ENCODE data around the gene EPHB6. TPM values are rescaled to one million over a fixed set of nuclear protein-coding genes. Genes with fewer than 3 reads are reported as not detected.

The EPHB6 gene
- polyA plus RNA-seq, 1 donor from 2014 or later = 37.6 TPM

DNA sequence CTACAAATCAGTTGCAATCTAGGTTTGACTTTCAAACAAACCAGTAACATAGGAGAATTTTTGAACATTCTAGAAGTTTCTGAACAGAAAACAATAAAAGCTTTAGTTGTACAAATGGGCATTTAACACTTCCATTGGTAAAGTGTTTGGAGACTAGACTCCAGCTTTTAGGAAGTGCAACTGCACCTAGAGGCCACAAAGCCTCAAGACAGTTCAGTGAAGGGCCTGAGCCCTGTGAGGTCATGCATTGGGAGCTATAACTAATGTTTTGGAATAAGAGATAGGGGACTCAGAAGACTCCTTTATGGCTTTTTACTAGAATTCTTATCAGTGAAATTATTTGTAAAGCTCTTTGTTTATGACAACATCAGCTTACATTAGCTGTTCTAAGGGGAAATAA lies 3.0 kb upstream of the EPHB6 start:
- peaks cover 1% of the 10 kb centered on the region for H3K27me3 Mint-ChIP-seq
- peaks cover 11 to 23% (median 17%) of the 10 kb centered on the region in 3 donors for H3K4me1 Mint-ChIP-seq
- H3K4me3 Mint-ChIP-seq = peak overlapping the region in 1 of 4 donors; percentile 76
- no peaks in the 10 kb centered on the region for H3K9me3 Mint-ChIP-seq
- H3K36me3 Mint-ChIP-seq = peaks cover 3% of the 10 kb centered on the region
- H3K27ac Mint-ChIP-seq = peak overlapping the region in 1 of 3 donors; percentile 29

DNA sequence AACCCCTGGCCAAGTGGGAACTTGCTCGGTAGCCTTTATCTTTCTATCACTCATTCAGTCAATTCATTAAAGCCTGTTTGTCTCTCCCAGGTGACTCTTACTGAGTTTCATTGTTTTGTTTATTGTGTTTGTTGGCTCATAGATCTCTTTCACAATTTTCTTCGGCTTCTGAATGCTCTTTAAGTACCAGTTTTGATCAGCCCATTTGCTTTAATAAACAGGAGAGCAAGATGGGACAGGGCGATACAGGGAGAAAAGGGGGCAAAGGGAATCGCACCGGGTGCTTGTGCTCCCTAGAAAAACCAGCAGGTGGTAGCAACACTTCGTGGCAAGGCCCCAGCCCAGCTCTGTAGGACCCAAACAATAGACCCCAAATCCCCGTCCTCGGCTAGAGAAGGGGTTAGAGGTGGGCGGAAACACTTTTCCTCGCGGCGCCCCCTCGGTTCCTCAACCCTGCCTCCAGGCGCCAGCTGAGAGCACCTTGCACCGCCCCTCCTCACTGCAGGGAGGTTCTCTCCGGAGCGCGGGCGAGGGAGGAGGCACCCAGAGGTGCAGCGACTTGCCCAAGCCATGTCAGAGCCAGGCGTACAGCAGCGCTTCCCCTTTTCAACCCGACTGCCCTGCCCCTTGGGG lies 1.0 kb upstream of the EPHB6 start:
- peaks cover 11 to 26% (median 17%) of the 10 kb centered on the region in 3 donors for H3K4me1 Mint-ChIP-seq
- H3K36me3 Mint-ChIP-seq = peaks cover 3% of the 10 kb centered on the region
- H3K4me3 Mint-ChIP-seq = peak overlapping the region; percentile 91 to 100 (median 99)
- H3K27ac Mint-ChIP-seq = peak overlapping the region; percentile 74 to 97 (median 96)
- no peaks in the 10 kb centered on the region for H3K9me3 Mint-ChIP-seq
- H3K27me3 Mint-ChIP-seq = peaks cover 1% of the 10 kb centered on the region

DNA sequence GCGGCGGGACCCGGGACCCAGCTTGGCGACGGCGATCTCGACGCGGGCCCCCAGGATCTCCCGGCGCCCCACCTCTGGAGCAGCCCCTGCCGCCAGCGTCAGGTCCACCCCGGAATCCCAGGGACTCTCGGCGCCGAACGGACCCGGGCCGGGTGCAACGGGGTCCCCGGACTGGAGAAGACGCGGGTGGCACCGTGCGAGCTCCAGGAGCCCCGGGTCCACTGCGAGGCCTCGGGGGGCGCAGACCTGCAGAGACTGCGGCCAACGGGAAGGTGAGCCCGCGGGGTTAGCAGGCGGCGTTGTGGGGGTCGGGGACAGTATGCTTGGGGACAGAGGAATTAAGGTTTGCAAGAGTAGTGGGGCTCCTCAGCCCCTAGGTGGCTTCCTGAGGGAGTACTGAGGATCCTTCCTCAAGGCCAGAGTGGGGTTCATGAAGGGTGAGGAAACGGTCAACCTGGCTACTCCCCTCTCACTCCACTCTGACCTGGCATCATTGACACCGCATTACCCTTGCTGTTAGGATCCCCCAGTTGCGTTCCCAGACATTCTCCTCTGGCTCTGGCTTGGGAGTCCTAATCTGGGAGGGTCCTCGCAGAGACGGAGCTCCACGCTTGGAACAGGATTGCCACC lies 353 bp downstream of the EPHB6 start:
- H3K36me3 Mint-ChIP-seq = peaks cover 3% of the 10 kb centered on the region
- peaks cover 11 to 29% (median 17%) of the 10 kb centered on the region in 3 donors for H3K4me1 Mint-ChIP-seq
- H3K9me3 Mint-ChIP-seq = no peaks in the 10 kb centered on the region
- peak overlapping the region in 1 of 3 donors; percentile 59 for H3K27ac Mint-ChIP-seq
- H3K27me3 Mint-ChIP-seq = peaks cover 1% of the 10 kb centered on the region
- peak overlapping the region; percentile 72 to 95 (median 84) for H3K4me3 Mint-ChIP-seq

DNA sequence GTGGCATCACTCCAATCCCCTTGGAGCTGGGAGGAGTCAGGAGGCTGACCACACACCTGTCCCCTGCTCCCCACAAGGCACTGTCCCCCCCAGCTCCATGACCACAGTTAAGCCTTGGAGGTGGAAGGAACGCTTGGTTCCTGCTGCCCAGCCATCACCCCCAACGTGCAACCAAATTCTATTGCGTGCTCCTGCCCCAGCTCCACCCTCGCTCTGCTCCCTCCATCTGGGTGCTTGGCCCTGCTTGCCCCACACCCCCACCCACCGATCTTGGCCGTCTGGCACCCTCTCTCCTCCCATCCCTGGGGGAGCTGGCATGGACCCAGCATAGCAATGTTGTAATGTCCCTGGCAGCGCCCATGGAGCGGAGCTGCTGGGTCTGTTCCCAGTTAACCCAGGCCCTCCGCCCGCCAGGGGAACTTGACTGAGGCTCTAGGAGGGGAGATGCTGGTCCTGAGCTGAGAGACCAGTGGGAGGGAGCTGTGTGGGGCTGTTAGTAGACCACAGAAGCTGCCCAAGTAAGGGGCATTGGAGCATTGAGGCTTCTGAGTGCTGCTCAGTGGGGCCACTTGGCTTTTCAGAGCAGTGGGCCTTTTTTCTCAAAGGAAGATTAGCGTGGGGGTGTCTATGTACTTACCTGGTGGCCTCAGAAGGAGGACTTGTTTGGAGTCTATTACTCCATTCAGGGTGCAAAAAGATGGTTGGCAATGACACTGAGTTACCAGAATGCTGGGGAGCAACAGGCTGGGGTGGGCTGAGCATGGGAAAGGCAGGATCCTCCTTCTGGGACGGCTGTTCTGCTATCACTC lies 1.1 kb downstream of the EPHB6 start:
- peaks cover 11 to 29% (median 17%) of the 10 kb centered on the region in 3 donors for H3K4me1 Mint-ChIP-seq
- peak overlapping the region; percentile 72 to 95 (median 84) for H3K4me3 Mint-ChIP-seq
- peaks cover 1% of the 10 kb centered on the region for H3K27me3 Mint-ChIP-seq
- H3K27ac Mint-ChIP-seq = peak overlapping the region in 2 of 3 donors; percentile 23 to 76
- no peaks in the 10 kb centered on the region for H3K9me3 Mint-ChIP-seq
- H3K36me3 Mint-ChIP-seq = peaks cover 2% of the 10 kb centered on the region

DNA sequence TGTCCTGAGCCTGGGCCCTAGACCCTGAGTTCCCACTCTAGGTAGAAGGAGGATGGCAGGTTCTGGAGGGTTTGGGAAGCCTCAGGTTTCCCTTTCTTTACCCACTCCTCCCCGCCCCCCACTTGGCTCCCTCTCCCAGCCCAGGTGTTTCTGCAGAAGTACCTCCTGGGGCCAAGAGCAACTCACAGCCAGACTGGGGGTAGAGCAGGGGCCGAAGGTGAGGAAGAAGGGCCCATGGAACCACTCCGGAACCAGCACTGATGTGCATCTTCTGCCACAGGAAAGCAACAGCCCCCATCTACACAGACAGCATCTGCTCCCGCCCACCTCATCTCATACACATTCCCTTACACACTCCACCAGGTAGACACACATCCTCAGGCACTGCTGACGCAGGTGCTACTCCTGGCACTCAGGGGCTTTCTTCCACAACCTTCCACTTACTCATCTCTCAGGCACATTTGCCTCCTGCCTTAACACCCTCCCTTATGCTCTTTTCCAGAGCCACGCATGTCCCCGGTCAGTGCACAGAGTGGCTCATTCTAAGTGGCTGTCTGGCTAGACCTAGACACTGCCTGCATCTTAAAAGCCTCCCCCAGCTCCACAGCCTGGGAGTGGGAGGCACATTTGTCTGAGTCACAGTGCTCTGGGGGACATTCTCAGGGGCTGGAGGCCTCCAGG lies 1.8 kb downstream of the EPHB6 start:
- Mint-ChIP-seq H3K9me3 (no peaks in the 10 kb centered on the region), H3K36me3 (peaks cover 2% of the 10 kb centered on the region), H3K4me3 (peak overlapping the region in 3 of 4 donors; percentile 72 to 95 (median 85)), H3K27ac (peak overlapping the region in 1 of 3 donors; percentile 6), H3K27me3 (peaks cover 1% of the 10 kb centered on the region), H3K4me1 (peaks cover 11 to 26% (median 13%) of the 10 kb centered on the region in 3 donors)

DNA sequence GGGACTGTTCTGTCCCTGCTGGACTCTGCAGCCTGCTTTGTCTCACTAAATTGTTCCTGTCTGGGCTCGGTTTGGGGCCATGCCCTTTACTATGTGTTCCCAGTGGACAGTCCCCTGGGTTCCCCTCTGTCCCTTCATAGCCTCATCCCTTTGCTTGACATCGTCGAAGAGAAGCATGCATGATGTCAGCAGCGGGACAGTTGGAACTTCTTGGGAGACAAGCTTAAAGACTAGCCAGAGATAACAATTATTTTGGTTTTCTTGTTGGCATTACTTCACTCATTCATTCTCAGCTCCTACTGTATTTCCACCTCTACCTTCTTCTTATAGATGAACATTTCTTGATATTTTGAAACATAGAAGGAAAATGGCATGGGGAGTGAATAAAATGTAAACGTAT lies 2.7 kb downstream of the EPHB6 start:
- H3K36me3 Mint-ChIP-seq = peaks cover 7% of the 10 kb centered on the region
- no peaks in the 10 kb centered on the region for H3K9me3 Mint-ChIP-seq
- peak overlapping the region in 1 of 4 donors; percentile 72 for H3K4me3 Mint-ChIP-seq
- peaks cover 1% of the 10 kb centered on the region for H3K27me3 Mint-ChIP-seq
- no peak overlapping the region for H3K27ac Mint-ChIP-seq
- H3K4me1 Mint-ChIP-seq = peaks cover 11 to 23% (median 13%) of the 10 kb centered on the region in 3 donors

DNA sequence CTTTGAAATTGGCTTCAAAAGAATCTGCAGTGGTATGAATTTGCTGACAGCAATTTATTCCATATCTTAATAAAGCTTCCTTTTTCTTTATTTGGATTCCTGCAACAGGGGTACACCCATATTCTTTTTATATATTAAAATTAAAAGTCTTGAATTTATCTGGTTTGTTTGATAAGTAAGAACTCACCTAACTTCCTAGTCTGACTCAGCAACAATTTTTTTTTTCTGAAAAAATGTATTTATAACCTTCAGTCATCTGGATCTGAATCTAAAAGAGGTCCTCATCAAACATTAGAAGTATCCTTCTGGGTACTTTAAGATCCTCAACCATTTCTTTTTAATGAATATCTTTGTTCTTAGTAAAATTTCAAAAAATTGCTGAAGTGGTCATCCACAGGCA lies 4.5 kb downstream of the EPHB6 start:
- Mint-ChIP-seq H3K4me3 (no peak overlapping the region), H3K4me1 (peaks cover 6 to 16% (median 9%) of the 10 kb centered on the region in 3 donors), H3K27me3 (peaks cover 1% of the 10 kb centered on the region), H3K27ac (no peak overlapping the region), H3K36me3 (peaks cover 9% of the 10 kb centered on the region), H3K9me3 (no peaks in the 10 kb centered on the region)

DNA sequence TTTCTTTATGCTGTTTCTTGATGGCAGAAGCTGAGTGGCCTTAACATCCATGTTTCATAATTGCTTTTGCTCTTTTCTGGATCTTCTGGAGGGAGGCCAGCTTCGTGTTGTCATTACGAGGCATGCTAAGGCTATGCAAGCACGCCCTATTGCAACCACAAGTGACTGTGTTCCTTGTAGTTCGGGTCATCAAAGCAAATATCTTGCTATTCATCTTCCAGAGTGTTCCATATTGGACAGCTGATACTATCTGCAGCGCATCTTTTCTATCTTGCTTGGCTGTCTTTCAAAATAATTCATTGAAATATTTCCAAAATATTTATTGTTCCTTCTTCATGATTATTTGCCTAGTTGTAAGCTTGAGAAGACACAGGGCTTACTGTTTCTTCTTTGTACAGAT lies 5.0 kb downstream of the EPHB6 start:
- Mint-ChIP-seq H3K27me3 (peaks cover 1% of the 10 kb centered on the region), H3K4me3 (no peak overlapping the region), H3K27ac (no peak overlapping the region), H3K36me3 (peaks cover 9% of the 10 kb centered on the region), H3K9me3 (no peaks in the 10 kb centered on the region), H3K4me1 (peaks cover 6 to 16% (median 9%) of the 10 kb centered on the region in 3 donors)

DNA sequence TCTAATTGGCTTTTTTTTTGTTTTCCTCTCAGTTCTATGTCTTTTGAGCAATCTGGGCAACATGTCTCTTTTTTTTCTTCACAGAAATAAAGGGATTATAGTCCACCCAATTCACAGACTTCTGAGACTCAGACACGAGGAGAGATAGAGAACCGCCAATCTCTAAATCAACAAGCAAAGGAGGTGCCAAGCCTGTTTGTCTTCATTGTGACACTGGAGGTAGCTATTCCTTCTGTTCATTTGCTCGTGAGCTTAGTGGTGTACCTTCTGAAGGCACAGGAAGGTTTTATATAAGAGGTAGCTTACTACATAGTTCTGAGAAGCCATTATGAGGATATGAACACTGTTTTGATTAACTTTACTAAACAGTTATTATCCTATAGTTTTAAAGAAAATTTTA lies 6.1 kb downstream of the EPHB6 start:
- Mint-ChIP-seq H3K9me3 (no peaks in the 10 kb centered on the region), H3K4me3 (no peak overlapping the region), H3K4me1 (peaks cover 4 to 12% (median 6%) of the 10 kb centered on the region in 3 donors), H3K27ac (peak overlapping the region in 1 of 3 donors; percentile 9), H3K27me3 (peaks cover 1% of the 10 kb centered on the region), H3K36me3 (peaks cover 9% of the 10 kb centered on the region)

DNA sequence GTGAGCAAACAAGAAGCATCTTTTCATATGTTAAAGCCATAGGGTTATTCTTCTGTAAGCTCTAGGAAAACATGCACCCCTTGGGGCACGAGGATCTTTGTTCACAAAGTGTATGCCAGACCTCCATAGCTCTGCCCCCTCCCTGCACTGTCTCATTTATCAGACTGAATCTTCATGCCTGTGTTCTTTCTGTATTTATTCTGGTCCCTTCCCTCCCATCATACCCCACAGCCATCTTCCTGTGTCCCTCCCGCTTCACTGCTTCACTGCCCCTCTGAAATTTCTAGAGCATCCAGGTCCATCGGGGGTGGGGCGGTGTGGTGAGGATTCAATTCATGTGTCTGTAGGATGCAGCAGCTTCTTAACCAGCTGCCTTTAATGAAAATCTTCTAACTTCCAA lies 7.5 kb downstream of the EPHB6 start:
- Mint-ChIP-seq H3K27me3 (no peaks in the 10 kb centered on the region), H3K4me1 (peaks cover 0 to 5% (median 3%) of the 10 kb centered on the region in 3 donors), H3K27ac (no peak overlapping the region), H3K4me3 (no peak overlapping the region), H3K9me3 (no peaks in the 10 kb centered on the region), H3K36me3 (peaks cover 10% of the 10 kb centered on the region)

DNA sequence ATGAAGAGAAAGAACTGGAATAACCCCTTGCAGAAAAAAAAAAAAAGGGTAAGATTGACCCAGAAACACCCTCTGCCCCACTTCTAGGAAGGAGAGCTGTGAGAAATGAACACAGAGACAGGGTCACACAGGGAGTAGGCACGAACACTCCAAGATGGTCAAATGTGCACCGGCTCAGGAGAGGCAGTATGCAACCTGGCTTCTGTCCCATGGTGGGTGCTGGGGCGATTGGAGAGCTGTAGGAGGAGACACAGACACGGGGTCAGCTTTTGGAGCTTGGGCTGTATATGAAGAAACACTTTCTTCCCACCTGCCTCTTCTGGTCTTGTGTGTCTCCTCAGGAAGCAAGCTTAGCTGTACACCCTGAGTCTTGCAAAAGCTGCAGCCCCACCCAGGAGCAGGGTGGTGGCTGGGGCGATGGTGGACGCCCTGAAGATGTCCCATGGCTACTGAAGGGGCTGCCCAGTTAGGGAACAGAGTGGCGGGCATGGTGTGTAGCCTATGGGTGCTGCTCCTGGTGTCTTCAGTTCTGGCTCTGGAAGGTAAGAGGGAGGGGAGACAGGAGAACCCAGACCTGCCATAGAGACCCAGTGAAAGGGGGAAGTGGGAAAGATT lies 8.0 kb downstream of the EPHB6 start:
- H3K4me1 Mint-ChIP-seq = peaks cover 0 to 5% (median 3%) of the 10 kb centered on the region in 3 donors
- H3K36me3 Mint-ChIP-seq = peaks cover 10% of the 10 kb centered on the region
- no peak overlapping the region for H3K4me3 Mint-ChIP-seq
- H3K9me3 Mint-ChIP-seq = no peaks in the 10 kb centered on the region
- H3K27ac Mint-ChIP-seq = no peak overlapping the region
- H3K27me3 Mint-ChIP-seq = no peaks in the 10 kb centered on the region

DNA sequence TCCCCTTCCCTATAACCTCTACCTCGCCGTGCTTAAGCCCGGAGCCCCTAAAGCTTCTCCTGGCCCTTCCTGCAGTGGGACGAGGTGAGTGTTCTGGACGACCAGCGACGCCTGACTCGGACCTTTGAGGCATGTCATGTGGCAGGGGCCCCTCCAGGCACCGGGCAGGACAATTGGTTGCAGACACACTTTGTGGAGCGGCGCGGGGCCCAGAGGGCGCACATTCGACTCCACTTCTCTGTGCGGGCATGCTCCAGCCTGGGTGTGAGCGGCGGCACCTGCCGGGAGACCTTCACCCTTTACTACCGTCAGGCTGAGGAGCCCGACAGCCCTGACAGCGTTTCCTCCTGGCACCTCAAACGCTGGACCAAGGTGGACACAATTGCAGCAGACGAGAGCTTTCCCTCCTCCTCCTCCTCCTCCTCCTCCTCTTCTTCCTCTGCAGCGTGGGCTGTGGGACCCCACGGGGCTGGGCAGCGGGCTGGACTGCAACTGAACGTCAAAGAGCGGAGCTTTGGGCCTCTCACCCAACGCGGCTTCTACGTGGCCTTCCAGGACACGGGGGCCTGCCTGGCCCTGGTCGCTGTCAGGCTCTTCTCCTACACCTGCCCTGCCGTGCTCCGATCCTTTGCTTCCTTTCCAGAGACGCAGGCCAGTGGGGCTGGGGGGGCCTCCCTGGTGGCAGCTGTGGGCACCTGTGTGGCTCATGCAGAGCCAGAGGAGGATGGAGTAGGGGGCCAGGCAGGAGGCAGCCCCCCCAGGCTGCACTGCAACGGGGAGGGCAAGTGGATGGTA lies 9.2 kb downstream of the EPHB6 start:
- H3K27ac Mint-ChIP-seq = no peak overlapping the region
- H3K9me3 Mint-ChIP-seq = no peaks in the 10 kb centered on the region
- no peaks in the 10 kb centered on the region for H3K27me3 Mint-ChIP-seq
- H3K36me3 Mint-ChIP-seq = peaks cover 10% of the 10 kb centered on the region
- no peak overlapping the region for H3K4me3 Mint-ChIP-seq
- H3K4me1 Mint-ChIP-seq = peaks cover 0 to 5% (median 3%) of the 10 kb centered on the region in 3 donors

DNA sequence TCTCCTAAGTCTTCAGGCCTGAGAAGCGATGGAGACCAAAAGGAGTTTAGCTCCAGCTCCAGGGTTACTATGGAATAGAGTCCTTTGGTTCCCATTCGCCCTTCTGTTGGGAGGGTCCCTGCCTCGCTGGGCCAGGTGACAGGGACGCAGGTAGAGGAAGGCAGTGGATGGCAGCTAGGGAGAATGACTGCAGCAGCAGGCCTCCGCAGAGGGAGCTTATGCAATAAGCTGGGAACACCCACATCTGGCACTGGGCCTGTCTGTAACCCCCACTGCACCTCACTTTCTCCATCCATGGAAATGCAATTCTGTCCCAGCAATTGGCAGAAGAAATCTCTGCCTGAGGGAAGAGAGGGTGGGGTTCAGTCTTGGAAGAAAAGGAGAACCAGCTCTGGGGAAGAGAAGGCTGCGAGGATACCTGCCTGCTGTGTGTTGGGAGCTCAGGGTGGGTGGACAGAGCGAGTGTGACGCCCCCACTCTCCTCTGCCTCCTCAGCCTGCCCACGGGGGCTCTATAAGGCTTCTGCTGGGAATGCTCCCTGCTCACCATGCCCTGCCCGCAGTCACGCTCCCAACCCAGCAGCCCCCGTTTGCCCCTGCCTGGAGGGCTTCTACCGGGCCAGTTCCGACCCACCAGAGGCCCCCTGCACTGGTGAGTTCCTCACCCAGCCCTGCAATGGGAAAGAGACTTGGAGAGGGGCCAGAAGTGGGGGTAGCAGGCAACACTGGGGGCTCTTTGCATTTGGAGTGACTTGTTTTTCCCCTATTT lies 10.3 kb downstream of the EPHB6 start:
- H3K4me3 Mint-ChIP-seq = no peak overlapping the region
- no peaks in the 10 kb centered on the region for H3K9me3 Mint-ChIP-seq
- peaks cover 10% of the 10 kb centered on the region for H3K36me3 Mint-ChIP-seq
- no peaks in the 10 kb centered on the region for H3K27me3 Mint-ChIP-seq
- H3K4me1 Mint-ChIP-seq = peaks cover 0 to 5% (median 0%) of the 10 kb centered on the region in 3 donors
- H3K27ac Mint-ChIP-seq = peak overlapping the region in 1 of 3 donors; percentile 39

All from IgD-negative memory B cell (primary cell).